Parathyroid adenoma (tissue), 2 donors: ENCODE results near the gene ANTXR1.
A peak's percentile ranks its signal among the peaks of the same experiment; 100 is the strongest.

Source experiments
- H2AFZ ChIP-seq: fragments of 300-600 bp; sonication (generic); one replicate; pipeline ENCODE4 v1.7.0; 2017; ENCODE audit warnings: antibody characterized with exemption, mild to moderate bottlenecking
- H3K27ac ChIP-seq: fragments of 300-600 bp; sonication (generic); one replicate; pipeline ENCODE4 v1.7.0; 2017
- H3K27me3 ChIP-seq: fragments of 300-600 bp; sonication (generic); one replicate; pipeline ENCODE4 v1.7.0; 2017; ENCODE audit warnings: low read length; ENCODE audit not compliant: control insufficient read depth, insufficient read depth
- H3K36me3 ChIP-seq: fragments of 300-600 bp; sonication (generic); one replicate; pipeline ENCODE4 v1.7.0; 2017; ENCODE audit warnings: low read length; ENCODE audit not compliant: control insufficient read depth, insufficient read depth
- H3K4me1 ChIP-seq: fragments of 300-600 bp; sonication (generic); one replicate; pipeline ENCODE4 v1.7.0; 2017; ENCODE audit warnings: control low read depth
- H3K4me2 ChIP-seq: fragments of 300-600 bp; sonication (generic); one replicate; pipeline ENCODE4 v1.7.0; 2017; ENCODE audit warnings: low read length
- H3K4me3 ChIP-seq: fragments of 300-600 bp; sonication (generic); one replicate; pipeline ENCODE4 v1.7.0; 2017; ENCODE audit warnings: low read depth, low read length
- H3K79me2 ChIP-seq: fragments of 300-600 bp; sonication (generic); one replicate; pipeline ENCODE4 v1.7.0; 2017; ENCODE audit warnings: control low read depth
- H3K9ac ChIP-seq: fragments of 300-600 bp; sonication (generic); one replicate; pipeline ENCODE4 v1.7.0; 2017; ENCODE audit warnings: mild to moderate bottlenecking
- H3K9me3 ChIP-seq: fragments of 300-600 bp; sonication (generic); one replicate; pipeline ENCODE4 v1.7.0; 2017; ENCODE audit warnings: low read length; ENCODE audit not compliant: control insufficient read depth
- TF ChIP-seq, protein P1 (sequence below): fragments of 300-600 bp; sonication (generic); IDR thresholded peaks from one replicate; pipeline ENCODE4 v1.7.0; 2017; ENCODE audit warnings: antibody characterized with exemption, mild to moderate bottlenecking
- donor health status: primary hyperparathyroidism.

Gene ANTXR1

DNA sequence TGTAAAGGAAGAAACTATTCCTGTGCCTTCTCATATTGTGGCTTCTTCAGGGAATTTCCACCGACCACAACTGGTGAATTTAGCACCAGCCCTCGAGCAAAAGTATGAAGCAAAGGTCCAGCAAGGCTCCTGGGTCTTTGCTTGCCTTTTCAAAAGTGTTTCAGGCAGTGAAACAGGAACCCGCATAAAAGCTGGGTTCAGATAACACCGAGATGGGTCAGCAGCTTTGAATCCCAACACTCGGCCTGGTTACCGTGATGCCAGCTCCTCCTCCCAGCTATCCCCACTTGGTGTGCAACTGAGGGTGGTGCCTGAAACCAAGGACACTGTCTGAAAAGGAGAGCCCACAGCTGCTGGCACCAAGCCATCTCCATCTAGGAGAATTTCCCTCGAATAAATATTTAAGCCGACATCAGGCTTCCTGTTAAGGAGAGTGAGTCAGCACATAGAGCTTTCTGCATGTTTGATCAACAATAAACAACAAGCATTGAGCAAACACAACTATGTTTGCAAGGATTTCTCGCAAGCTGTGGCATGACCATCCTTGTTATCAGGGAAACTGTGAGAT is 69.5 kb downstream of the ANTXR1 start:
- H3K27ac ChIP-seq, result peak overlapping the region; percentile 98
- H3K4me2 ChIP-seq, result peak overlapping the region; percentile 12
- no peak overlapping the region for H3K4me3 ChIP-seq
- H3K27me3 ChIP-seq, result no peaks in the 10 kb centered on the region
- H3K36me3 ChIP-seq, result no peaks in the 10 kb centered on the region
- H3K9me3 ChIP-seq, result no peaks in the 10 kb centered on the region
- H3K9ac ChIP-seq, result no peak overlapping the region
- TF ChIP-seq, protein P1, sequence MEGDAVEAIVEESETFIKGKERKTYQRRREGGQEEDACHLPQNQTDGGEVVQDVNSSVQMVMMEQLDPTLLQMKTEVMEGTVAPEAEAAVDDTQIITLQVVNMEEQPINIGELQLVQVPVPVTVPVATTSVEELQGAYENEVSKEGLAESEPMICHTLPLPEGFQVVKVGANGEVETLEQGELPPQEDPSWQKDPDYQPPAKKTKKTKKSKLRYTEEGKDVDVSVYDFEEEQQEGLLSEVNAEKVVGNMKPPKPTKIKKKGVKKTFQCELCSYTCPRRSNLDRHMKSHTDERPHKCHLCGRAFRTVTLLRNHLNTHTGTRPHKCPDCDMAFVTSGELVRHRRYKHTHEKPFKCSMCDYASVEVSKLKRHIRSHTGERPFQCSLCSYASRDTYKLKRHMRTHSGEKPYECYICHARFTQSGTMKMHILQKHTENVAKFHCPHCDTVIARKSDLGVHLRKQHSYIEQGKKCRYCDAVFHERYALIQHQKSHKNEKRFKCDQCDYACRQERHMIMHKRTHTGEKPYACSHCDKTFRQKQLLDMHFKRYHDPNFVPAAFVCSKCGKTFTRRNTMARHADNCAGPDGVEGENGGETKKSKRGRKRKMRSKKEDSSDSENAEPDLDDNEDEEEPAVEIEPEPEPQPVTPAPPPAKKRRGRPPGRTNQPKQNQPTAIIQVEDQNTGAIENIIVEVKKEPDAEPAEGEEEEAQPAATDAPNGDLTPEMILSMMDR, result no peak
- H3K79me2 ChIP-seq, result no peaks in the 10 kb centered on the region
- H2AFZ ChIP-seq, result peak overlapping the region; percentile 71
- H3K4me1 ChIP-seq, result peaks cover 44% of the 10 kb centered on the region

GRCh38 chr2:69083235-69083748 is 70.3 kb downstream of the ANTXR1 start:
- Histone ChIP-seq H3K27me3 (no peaks in the 10 kb centered on the region), H3K9ac (no peak overlapping the region), H2AFZ (peak overlapping the region; percentile 71), H3K4me3 (no peak overlapping the region), H3K4me2 (peak overlapping the region; percentile 18), H3K27ac (peak overlapping the region; percentile 98), H3K79me2 (no peaks in the 10 kb centered on the region), H3K9me3 (no peaks in the 10 kb centered on the region), H3K4me1 (peaks cover 46% of the 10 kb centered on the region), H3K36me3 (no peaks in the 10 kb centered on the region)
- TF ChIP-seq, protein P1, result no peak

DNA sequence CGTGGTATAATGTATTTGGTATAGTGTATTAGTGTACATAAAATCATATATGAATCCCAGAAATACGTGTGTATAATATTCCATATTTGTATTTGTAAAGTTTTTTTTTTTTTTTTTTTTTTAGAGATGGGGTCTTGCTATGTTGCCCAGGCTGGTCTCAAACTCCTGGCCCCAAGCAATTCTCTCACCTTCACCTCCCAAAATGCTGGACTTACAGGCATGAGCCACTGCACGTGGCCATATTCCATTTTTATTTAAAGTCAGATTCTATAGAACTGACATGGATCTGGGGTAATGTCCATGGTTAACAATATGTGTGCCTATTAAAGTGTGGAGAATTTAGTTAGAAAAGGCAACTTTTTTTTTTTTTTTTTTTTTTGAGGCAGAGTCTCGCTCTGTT is 71.5 kb downstream of the ANTXR1 start:
- TF ChIP-seq, protein P1, result no peak
- no peaks in the 10 kb centered on the region for H3K27me3 ChIP-seq
- H3K79me2 ChIP-seq, result no peaks in the 10 kb centered on the region
- H3K4me2 ChIP-seq, result no peak overlapping the region
- no peaks in the 10 kb centered on the region for H3K9me3 ChIP-seq
- no peaks in the 10 kb centered on the region for H3K36me3 ChIP-seq
- peaks cover 46% of the 10 kb centered on the region for H3K4me1 ChIP-seq
- H3K4me3 ChIP-seq, result no peak overlapping the region
- H2AFZ ChIP-seq, result no peak overlapping the region
- peak overlapping the region; percentile 98 for H3K27ac ChIP-seq
- H3K9ac ChIP-seq, result no peak overlapping the region

- H3K4me1 ChIP-seq, result peaks cover 44% of the 10 kb centered on the region
- no peaks in the 10 kb centered on the region for H3K79me2 ChIP-seq
- no peaks in the 10 kb centered on the region for H3K27me3 ChIP-seq
- H3K4me2 ChIP-seq, result no peak overlapping the region
- H3K9me3 ChIP-seq, result no peaks in the 10 kb centered on the region
- H3K27ac ChIP-seq, result no peak overlapping the region
- H3K9ac ChIP-seq, result no peak overlapping the region
- no peak overlapping the region for H2AFZ ChIP-seq
- H3K36me3 ChIP-seq, result no peaks in the 10 kb centered on the region
- H3K4me3 ChIP-seq, result no peak overlapping the region
- TF ChIP-seq, protein P1, result no peak
These were observed 73.5 kb downstream of the ANTXR1 start for GRCh38 chr2:69086466-69086865.
